ENCODE data around the gene AGAP1.
"Not testable (repeated sequence)": the region's sequence is repeated elsewhere in the genome, so short reads cannot be mapped to it uniquely, and the experiment has no call there.

Gene AGAP1

DNA sequence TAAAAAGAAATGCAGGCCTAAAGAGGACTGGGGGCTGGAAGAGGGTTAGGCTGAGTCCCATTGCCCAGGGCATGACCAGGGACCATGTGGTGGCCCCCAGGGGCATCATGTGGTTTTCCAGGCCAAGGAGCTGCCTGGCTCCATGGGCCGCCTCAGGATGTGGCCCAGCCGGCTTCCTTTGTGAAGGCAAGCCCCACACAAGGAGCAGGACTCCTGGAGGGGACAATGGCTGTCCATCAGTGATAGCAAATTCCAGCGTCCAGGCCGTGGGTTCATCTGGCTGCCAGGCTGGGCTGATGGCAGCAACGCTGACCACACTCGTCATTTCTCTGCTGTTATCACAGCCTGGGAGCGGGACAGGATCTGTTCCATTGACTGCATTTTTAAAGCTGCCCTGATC is 591.8 kb downstream of the AGAP1 start:
- no peak for DNase-seq

DNA sequence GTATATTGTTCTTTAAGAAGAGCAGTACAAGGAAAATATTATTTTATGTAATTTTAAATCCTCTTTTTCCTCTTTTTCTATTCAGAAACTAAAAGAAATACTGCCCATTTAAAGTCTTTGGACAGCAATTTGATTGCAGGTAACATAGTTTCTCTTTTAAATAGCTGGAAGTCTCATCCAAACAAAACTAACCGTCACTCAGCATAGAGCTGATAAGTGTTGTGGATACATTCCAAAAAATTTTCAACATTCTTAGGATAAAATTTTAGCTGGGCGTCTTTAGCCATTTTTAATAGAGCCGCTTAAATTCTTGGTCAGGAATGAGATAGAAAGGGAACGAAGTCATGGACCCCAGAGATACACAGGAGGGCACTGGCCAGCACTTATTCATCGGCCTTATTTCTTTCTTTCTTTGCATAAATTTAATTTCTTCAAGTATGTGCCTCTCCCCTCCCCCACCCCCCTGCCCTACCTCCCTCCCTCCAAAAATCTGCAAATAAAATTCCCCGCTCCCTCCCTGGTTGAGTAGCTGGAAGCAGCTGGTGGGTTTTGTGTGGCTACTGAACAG is 592.6 kb downstream of the AGAP1 start:
- no peak for DNase-seq

DNA sequence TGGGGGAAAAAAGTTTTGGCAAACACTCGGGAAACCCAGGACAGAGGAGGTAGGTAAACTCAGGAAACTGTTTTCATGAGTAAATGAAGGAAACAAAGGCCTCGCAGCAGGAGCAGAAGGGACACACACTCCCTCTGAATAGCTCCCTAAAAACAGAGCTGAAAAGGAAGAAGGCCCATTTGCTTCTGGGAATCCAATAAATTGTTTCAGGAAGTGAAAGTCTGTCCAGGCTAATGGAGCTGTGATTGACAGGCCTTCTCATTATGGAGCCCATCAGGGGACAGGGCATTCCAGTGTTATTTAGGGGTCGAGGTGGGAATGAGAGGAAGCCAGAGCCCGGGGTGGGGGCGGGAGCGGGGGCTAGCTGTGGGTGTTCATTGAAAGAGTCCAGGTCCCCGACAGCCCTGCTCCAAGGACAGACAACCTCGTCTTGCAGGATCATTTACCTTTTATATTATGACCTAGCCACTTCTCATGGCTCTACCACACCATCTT is 593.2 kb downstream of the AGAP1 start:
- no peak for DNase-seq

DNA sequence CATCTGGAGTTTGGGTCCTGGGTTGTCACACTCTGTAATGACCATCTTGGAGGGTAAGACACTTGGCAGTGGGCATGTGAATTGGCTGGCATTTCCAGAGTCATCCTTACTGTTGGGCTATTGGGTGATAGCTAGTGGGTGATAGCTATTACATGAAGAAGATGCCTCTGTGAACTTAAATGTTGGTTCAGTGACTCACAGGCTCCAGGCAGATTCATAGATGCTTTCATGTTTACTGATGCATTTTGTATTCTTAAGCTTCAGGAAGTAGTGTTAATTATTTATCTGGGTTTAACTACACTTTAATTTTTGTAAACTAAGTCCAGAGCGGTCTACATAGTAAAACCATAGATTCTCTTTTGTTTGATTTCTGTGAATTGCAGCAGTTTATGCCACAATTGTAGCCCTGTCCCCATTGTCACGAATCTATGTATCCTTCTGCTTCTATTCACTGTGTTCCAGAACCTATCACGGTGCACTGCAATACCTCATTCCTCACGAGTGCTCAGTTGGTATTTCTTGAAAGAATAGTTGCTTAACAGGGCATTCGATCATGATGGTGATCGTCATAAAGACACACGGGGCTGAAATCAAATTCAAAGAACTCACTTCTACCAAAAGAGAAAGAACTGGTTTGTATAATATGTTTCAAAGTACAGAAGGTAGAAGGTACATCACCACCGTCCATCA is 594.7 kb downstream of the AGAP1 start:
- DNase-seq: no peak

DNA sequence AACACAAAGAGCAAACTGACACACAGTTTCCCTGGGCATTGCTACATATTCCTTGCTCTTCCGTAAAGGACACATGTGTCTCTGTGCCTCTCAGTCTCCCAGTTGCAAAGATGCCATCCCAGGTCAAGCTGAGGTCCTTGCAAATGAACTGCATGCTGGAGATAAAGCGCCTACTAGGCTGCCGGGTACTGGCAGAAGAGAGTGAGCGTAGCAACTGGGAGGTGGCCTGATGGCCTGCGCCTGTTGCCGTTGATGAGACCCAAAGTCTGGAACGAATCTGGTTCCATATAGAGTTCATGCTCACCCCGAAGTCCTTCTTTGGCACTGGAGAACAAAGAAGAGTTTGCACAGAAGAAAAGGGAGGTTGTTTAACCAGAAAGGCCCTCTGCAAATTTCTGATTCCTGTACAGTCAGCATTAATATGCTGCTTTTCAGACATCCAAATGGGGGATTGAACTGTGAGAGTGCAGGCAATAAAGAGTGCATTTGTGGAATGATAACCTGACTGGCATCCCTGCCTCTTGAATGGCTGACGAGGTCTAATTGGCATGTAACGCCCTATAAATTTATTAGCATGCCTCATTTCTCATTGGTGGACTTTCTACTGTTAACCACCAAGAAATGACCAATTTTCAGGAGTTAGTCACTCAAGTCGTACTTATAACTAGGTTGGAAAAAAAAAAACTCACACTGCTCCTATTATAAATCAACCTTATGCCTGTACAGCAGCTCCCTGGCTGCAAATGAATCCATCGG is 595.6 kb downstream of the AGAP1 start:
- DNase-seq: peak; percentile 49

DNA sequence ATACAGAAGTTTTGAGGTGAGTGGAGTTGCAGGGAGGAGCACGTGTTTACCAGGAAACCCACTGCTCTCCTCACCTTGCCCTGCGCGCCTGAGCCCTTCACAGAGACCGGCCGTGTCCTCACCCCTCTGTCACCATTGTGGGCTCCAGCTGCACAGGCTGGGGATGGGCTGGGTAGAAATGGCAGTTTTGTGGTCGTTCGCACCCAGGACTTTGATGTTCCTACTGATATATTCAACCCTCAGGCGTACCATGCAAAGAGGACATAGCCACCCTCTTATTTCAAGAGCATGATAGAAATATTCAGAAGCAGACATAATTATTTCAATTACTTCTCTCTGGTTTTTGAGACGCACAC is 596.2 kb downstream of the AGAP1 start:
- DNase-seq: no peak

DNA sequence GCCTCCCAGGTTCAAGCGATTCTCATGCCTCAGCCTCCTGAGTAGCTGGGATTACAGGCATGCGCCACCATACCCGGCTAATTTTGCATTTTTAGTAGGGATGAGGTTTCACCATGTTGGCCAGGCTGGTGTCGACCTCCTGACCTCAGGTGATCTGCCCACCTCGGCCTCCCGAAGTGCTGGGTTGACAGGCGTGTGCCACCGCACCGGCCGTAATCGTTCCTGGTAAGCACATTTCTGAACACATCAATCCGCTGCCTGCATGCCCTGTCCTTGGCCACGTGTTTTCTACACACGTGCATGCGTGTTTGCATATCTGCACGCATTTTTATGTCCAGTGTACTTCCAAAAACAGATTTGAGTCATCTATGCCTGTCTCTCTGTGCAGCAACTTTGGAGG is 597.0 kb downstream of the AGAP1 start:
- DNase-seq: not testable (repeated sequence)

DNA sequence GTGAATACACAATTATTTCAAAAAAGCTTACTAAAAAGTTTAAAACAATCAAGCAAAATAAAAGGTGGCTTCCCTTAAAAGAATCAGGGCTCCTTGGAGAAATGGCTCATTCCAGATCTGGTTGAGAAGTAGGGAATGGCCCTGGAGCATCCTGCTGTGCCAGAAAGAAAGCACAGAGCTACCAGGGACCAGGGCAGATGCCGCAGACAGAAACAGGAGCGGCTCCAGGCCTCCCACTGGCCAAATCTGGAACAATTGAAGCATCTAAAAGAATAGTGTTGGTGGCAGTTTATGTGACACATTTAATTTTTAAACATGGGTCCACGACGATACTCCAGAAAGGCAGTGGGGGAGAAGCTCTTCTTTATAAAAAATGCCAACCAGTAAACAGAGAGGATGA is 598.9 kb downstream of the AGAP1 start:
- DNase-seq: no peak

DNA sequence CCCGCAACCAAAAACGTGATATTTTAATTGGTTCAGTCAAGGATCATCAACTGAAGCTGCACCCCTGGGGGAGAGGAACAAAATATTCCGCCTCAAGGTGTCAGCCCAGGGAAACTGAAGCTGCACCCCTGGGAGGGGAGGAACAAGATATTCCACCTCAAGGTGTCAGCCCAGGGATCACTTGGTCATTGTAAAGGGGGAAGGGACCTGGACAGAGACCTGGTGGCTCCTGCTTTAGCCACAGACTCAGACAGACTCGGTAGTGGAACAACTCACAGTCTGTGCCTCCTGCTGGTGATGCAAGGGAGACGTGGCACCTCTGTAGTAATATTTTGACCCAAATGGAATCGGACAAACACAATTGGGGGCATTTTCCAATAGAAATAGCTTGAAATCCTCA is 599.3 kb downstream of the AGAP1 start:
- no peak for DNase-seq

DNA sequence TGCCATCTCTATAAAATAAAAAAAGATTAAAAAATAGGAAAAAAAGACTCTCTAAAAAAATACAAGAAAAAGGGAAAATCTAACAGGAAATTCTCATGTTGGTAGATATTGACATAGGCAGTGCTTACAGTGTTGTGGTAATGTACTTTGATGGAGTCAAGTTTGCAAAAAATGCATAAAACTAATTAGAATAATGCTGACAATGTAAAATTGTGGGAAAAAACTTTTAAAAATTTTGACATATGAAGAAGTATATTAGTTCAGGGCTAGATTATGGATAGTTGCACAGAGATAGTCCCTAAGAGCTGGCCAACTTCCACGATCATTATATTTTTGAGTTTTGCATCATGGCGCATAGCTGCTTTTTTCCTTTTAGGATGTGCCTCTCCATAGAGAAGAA is 601.7 kb downstream of the AGAP1 start:
- DNase-seq: no peak

DNA sequence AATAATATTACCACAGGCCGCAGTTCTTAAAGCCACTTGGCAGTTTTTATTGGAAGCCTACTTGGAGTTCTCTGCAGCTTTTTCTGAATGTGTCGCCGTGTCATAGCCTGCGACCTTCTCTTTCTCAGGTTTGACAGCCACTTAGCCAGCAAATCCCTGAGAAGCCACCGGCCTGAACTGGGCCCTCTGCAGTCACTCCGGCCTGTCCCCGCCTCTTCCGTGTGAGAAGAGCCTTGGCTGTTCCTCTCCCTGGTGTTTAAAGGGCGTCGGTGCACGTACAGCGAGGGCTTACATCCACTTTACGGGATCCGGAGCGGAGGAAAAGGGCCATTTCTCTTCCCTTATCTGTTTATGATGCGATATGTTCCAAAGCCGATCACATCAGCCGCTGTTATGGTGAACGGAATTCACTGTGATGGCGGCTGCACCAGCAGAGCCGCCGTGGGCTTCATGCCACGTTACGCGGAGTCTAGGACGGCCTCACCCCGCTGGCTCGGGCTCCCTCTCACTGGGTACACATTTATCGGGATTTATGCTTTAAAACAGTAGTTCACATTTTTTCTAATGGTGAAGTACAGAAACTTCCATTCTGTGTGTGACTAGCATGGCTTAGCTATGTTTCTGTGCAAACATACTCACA is 607.6 kb downstream of the AGAP1 start:
- no peak for DNase-seq

DNA sequence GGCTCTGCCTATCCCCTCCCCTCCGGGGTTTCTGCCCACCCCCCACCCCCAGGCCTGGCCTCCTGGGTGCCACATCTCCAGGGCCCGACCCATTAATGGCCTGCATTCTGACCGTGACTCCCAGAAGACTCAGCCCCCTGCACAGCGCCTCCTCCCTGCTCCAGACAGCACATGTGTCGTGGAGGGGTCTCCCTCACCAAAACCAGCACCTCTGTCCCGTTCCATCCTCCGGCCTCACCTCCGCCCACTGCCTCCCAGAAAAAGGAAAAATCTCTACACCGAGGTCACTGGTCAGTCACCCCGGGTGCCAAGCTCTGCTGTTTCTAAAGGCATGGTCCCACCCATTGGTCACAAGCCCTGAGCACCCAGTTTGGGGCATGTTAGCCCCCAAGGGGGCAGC is 609.1 kb downstream of the AGAP1 start:
- DNase-seq: no peak

DNA sequence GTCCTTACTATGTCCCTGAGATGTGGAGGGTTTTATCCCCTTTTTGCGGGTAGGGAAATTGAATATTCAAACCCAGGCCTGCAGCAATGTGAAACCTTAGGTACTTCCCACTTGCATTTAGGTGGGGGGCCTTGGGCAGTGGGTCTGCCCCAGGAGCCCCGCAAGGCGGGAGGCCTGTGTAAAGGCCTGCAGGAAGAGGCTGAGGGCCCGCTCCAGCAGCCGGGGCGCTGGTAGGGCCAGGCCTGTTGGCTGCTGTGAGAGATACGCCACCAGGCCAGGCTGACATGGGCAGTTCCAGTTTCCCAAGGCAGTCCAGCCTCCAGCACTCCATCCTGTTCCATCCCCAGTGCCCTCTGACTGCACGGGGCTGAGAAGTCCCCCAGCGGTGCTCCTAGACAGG is 610.1 kb downstream of the AGAP1 start:
- no peak for DNase-seq

DNA sequence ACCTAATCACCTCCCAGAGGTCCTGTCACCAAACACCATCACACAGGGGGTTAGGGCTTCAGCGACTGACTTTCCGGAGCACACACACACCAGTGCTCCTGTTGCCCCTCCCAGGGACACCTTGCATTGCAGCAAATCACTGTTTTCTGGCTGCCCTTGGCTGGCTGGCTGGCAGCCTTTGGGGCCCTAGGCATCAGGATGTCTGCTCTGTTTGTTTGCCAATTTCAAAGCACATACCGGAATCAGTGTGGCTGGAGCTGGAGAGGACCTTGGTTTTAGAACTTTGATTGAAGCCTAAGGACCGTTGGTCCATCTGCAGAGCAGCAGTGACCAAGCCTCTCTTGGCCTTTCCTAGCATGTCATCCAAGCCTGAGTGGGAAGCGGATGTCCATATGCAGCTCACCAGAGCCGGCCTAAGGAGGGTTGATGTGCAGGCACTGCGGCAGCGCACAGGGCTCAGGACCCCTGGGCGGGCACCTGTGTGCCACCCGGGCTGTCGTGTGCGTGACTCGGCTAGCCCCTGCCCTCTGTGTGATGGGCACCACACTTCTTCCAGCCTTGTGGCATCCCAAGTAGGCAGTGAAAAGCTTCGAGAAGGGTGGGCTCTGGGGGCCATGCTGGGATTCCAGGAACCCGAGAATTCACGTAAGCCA is 612.2 kb downstream of the AGAP1 start:
- no peak for DNase-seq

DNA sequence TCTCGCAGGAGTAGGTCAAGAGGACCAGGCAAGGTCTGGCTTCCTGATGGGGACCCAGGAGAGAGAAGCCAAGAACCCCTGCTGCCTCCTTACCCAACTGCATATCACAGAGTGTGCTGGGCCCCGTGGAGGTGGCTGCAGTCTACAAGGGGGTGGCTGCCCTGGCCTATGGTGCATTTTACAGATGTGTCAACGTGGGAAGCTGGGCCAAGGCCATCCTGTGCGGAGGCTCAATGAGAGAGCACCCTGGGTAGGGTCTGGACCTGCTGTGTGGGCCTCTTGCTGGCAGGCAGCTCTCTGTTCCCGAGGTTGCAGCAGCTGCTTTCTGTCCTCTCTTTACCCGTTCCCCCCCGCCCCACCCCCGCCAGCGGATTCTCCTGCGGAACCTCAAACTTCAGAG is 612.9 kb downstream of the AGAP1 start:
- DNase-seq: no peak

DNA sequence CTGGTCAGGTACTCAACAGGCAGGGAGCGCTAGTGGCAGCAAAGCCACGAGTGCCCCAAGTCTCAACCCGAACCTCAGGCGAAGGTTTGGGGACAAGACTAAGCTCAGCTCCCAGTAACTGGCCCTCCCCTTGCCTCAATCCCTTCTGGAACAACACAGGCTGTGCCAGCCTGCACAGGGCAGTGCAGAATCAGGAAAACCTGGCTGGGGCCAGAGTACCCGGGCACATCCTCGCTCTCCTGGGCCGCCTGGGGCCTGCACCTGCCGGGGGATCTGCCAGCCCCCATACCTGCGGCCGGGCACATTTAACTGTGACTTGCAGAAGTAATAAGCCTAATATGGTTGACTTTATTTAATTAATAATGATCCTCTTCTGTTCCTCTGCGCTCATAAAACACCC is 613.7 kb downstream of the AGAP1 start:
- no peak for DNase-seq

DNA sequence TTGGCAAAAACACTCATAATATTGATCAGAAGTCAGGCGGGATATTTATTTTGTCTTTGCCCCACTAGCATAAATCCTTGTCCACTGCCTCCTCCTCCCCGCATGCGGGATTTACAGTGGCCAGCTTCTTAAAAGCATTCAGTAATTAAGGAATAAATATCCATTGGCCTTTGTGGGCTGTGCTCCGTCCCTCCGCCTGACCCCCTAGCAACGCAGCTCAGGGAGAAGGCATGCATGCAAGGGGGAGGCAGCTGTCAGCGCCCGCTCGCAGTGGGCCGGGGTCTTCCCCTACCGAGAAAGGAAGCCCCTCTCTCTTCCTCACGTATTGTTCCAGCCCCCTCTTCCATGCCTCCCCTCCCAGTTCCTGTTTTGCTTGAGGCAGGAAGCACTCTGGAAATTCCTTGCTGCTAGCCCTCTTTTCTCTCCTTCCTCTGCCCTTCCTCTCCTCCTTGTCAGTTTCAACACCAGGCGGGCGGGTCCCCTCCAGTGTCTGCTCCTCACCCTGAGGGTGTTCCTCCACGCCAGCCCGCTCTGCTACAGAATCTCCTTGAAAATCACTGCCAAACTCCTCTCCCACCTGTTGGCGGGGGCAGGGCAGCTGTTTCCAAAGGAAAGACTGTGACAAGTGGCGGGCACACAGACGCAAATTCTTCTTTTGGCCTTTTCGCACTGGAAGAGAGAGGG is 614.2 kb downstream of the AGAP1 start:
- DNase-seq: no peak

DNA sequence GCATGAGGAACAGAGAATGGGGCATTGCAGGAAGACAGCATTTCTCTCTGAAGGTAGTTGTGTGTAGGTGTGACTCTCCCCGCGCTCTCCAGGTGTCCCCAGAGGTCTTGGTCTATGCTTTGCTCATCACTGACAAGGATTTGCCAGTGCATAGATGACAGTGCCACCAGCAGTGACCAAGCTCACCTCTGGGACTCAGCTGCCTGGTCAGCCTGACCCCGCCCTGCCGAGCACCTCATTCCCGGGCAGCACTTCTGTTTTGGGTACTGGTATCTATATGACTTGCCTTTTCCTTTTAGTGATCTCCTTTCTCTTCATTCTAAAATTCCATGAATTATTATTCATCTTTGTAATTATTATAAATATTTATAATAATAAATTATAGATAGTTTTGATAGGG is 615.2 kb downstream of the AGAP1 start:
- DNase-seq: no peak

DNA sequence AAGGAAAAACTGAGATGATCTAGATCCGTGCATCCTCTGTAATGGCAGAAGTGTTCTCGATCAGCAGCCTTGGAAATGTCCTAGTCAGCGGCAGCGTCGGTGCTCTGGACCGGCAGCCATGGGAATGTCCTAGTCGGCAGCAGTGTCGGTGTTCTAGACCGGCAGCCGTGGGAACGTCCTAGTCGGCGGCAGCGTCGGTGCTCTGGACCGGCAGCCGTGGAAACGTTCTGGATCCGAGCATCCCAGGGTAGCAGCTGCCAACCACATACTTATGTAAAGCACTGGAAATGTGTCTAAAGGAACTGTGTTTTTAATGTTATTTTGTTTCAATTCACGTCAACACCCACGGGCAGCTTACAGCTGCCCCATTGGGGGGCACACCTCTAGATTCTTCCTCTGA is 615.6 kb downstream of the AGAP1 start:
- DNase-seq: no peak

DNA sequence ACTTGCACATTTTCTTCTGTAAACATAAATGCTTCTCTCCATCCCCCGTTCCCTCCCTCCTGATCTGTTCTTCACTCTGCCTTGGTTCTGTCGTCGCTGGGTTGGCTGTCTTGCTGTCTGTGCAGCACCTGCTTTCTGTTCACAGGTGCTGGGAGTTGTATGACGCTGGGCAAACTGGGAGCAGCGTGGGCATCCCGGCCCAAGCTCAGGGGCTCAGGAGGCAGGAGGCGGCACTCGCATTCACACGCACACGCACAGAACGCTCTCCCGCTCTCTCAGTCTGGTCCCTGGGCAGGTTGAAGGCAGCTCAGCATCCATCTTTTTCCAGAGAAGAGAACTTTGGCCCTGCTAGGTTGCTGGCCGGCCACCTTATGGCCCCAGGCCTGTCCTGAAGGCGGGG is 618.6 kb downstream of the AGAP1 start:
- no peak for DNase-seq

DNA sequence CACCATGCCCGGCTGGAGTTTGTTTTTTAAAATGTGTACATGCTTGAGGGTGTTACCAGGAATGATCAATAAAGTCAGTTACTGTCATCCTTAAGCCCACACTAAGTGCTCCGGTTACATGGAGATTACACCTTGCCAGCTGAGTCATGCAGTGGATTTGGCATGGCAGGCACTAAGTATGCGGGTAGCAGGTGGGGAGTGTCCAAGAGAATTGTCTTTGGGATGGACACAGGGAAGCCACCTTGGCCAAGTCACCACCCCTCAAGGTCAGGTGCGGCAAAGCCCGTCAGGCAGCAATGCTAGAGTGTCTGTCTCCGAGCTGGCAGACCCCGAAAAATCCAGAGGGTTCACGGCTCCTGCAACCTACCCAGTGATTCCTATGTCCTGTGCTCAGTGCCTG is 619.6 kb downstream of the AGAP1 start:
- DNase-seq: no peak

DNA sequence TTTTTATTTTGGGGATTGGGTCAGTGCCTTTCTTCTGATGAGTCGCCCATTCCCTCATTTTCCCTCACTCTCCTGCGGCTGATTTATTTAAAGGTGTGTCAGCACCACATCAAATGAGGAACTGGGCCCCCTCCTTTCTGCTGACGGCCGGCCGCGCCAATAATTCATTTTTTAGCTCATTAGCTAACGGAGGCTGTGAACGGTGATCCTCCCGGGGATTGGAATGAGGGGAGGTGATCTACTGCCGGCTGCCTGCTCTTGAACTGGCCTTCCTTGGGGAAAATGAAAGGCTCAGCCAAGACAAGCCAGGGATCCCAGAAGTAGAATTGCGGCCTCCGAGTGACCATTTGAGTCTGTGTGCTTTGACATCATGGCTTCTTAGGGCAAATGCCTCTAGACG is 620.1 kb downstream of the AGAP1 start:
- no peak for DNase-seq

DNA sequence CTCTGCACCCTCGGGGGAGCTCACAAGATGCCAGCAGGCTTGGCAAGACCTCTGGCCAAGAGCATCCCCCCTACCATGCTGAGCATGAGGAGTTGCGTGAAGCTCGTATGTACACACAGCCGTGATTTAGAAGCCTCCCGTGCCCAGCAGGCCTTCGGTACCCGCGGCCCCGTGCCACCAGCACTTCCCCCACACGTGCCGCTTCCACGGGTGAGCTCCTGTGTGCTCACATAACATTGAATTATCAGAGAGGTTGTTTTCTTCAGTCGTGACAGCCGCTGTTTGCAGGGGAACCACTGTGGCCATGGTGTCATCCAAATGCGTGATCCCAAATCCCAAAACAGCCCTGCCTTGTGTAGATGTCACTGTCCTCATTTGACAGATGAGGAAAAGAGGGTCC is 621.1 kb downstream of the AGAP1 start:
- no peak for DNase-seq
